ENCODE measurements around the gene TTLL9.

The TTLL9 gene

GRCh38 chr20:31836853-31837608 is 33.4 kb upstream of the TTLL9 start:
- peak; percentile 40 for DNase-seq (ENCODE audit: low read depth)

- peak; percentile 92 for DNase-seq (ENCODE audit: low read depth)
These were observed 32.5 kb upstream of the TTLL9 start for GRCh38 chr20:31837896-31838397.

- DNase-seq (ENCODE audit: low read depth) = peak; percentile 46
These were observed 31.7 kb upstream of the TTLL9 start for GRCh38 chr20:31838646-31839292.

GRCh38 chr20:31839782-31840487 is 30.5 kb upstream of the TTLL9 start:
- peak; percentile 41 for DNase-seq (ENCODE audit: low read depth)

- no peak for DNase-seq (ENCODE audit: low read depth)
These were observed 29.3 kb upstream of the TTLL9 start for GRCh38 chr20:31840906-31841816.

- DNase-seq (ENCODE audit: low read depth) = peak; percentile 85
These were observed 28.5 kb upstream of the TTLL9 start for GRCh38 chr20:31841928-31842327.

GRCh38 chr20:31842471-31843157 is 27.8 kb upstream of the TTLL9 start:
- peak; percentile 54 for DNase-seq (ENCODE audit: low read depth)

GRCh38 chr20:31843288-31843687 is 27.1 kb upstream of the TTLL9 start:
- DNase-seq (ENCODE audit: low read depth) = no peak

GRCh38 chr20:31843881-31844280 is 26.6 kb upstream of the TTLL9 start:
- DNase-seq (ENCODE audit: low read depth) = no peak

- DNase-seq (ENCODE audit: low read depth) = no peak
These were observed 25.6 kb upstream of the TTLL9 start for GRCh38 chr20:31844737-31845299.

- DNase-seq (ENCODE audit: low read depth) = no peak
These were observed 25.1 kb upstream of the TTLL9 start, which contains the start of gene FOXS1 for GRCh38 chr20:31845300-31845863. Gene FOXS1, minus strand, starts transcription at chr20:31845604. Its CDS starts 62 bp downstream, at chr20:31845542.

GRCh38 chr20:31846793-31847138 is 23.7 kb upstream of the TTLL9 start:
- no peak for DNase-seq (ENCODE audit: low read depth)

- DNase-seq (ENCODE audit: low read depth) = no peak
These were observed 22.1 kb upstream of the TTLL9 start for GRCh38 chr20:31848088-31848999.

GRCh38 chr20:31849306-31849930 is 21.0 kb upstream of the TTLL9 start:
- no peak for DNase-seq (ENCODE audit: low read depth)

- DNase-seq (ENCODE audit: low read depth) = no peak
These were observed 19.0 kb upstream of the TTLL9 start for GRCh38 chr20:31851240-31851955.

GRCh38 chr20:31853481-31853880 is 17.0 kb upstream of the TTLL9 start:
- no peak for DNase-seq (ENCODE audit: low read depth)

GRCh38 chr20:31856516-31856915 is 13.9 kb upstream of the TTLL9 start:
- no peak for DNase-seq (ENCODE audit: low read depth)

Measured in ELR (cell line).